GM21619 (cell line): ENCODE measurements around the gene CTNNA2.

ENCODE experiments used
- ATAC-seq: cut with Tn5 transposase; IDR thresholded peaks from one replicate; pipeline ENCODE4 v1.9.1; 2021; ENCODE audit not compliant: unreplicated experiment

Gene CTNNA2

GRCh38 chr2:79512442-79513401 is at the start of gene CTNNA2:
CTNNA2 (plus strand) TSS chr2:79513051.
- ATAC-seq, result no peak

DNA sequence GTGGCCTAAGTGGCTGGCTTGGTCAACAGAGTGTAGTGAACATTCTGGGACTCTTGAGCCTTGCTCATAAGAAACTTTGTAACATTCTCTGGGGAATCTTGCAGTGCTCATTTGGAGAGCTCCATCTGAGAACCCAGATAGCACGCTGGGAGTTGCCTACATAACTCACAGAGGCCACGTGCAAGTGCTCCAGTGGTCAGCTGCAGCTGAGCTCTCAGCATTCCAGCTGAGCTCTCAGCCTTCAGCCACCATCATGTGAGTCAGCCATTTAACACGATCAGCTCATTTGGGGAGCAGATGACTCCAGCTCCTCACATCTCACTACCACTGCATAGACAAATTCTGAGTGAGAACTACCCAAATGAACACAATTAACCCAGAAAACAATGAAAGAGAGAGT is 25.5 kb upstream of the CTNNA2 start:
- ATAC-seq, result no peak

DNA sequence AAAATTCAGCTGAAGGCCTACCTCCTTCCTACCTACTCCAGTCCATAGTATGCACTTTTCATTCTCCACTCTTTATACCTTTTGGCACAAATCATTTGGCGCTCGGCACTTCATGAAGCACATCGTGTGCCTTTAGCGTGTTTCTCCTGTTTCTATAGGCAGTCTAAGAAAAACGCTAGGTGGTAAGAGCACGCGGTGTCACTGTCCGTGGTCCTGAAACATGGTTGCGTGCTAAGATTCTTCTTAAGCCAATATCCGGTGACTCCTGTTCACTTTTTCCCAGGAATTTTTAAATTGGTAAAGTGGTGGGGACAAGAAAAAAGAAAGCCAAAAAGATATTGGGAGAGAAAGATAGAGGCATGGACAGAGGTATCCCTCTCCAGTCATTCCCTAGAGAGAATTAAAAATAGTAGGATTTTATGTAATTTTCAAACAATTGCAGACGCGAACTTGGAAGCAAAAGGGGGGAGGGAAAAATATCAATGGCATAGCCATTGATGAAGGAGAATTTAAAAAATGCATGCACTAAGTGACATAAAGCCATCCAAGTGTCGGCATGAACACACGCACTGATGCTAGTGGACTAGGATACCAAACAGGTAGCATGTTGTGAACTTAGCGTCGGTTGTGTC is 1.4 kb upstream of the CTNNA2 start:
- ATAC-seq, result no peak

GRCh38 chr2:79513711-79514110 is 860 bp downstream of the CTNNA2 start:
- no peak for ATAC-seq

DNA sequence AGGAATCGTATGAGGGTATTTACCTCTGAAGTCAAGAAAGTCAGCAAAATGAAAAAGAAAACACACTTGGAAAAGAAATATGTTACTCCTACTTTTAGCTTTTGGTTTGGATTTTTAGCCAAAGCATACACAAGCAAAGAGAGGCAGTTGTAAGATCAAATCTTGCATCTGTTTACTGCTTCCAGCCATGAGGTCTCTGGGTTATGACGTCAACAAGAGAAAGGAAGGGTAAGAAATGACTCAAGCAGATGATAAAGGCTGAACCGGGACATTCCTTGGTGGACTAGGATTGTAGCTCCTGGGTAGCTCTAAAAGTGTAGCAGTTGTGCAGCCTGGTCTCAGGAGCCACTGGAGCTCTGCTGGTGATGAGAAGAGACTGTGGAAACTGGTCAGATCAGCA is 16.8 kb downstream of the CTNNA2 start:
- ATAC-seq, result no peak

DNA sequence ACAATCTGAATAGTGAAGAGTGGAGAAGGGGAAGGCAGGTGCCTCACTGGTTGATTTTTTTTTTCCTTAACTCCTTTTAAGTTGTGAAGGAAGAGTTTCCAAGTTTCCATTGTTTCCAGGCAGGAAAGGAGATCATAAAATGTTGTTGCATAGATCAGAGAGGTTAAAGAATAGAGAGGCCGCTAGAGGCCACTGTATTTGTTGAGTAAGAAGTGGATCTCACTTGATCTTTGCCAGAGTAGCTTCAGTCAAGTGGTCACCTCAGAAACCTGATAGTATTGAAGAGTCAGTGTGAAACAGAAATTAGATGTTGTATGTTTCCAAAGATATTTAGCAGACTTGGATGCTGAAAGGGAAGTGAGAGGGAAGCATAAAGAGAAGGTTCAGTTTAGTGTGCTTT is 17.6 kb downstream of the CTNNA2 start:
- ATAC-seq, result no peak

- no peak for ATAC-seq
Observed at GRCh38 chr2:79547568-79547967, 34.7 kb downstream of the CTNNA2 start.

DNA sequence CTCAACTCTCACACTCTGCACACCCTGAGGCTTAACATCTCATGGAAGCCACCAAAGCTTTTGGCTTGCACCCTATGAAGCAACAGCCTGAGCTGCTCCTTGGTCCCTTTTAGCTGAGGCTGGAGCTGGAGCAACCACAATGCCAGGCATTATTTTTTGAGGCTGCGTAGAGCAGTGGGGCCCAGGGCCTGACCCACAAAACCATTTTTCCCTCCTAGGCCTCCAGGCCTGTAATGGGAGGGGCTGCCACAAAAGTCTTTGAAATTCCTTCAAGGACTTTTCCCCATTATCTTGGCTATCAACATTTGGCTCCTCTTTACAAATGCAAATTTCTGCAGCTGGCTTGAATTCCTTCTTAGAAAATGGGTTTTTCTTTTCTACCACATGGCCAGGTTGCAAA is 39.8 kb downstream of the CTNNA2 start:
- ATAC-seq, result no peak

- ATAC-seq, result no peak
Observed at GRCh38 chr2:79554899-79555298, 42.0 kb downstream of the CTNNA2 start.

DNA sequence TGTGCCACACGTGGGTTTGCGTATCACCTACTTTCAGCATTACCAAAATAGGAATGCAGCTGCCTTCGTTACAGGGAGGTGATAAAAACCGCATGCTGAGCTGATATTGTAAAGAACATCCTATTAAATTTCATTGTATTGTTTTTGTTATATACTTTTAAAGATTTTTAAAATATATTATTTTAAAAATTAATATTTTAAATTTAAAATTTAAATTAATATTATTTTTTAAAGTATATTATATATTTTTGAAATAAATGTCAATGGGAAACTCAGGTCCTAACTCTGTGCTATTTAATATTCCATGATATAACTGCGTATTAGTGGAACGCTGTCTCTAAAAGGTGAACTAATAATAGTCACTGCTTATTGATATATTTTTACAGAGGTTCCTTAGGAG is 51.2 kb downstream of the CTNNA2 start:
- no peak for ATAC-seq

- ATAC-seq, result no peak
Observed at GRCh38 chr2:79569048-79569447, 56.2 kb downstream of the CTNNA2 start.

GRCh38 chr2:79573895-79574674 is 61.2 kb downstream of the CTNNA2 start:
- ATAC-seq, result no peak

GRCh38 chr2:79576451-79576850 is 63.6 kb downstream of the CTNNA2 start:
- ATAC-seq, result no peak

DNA sequence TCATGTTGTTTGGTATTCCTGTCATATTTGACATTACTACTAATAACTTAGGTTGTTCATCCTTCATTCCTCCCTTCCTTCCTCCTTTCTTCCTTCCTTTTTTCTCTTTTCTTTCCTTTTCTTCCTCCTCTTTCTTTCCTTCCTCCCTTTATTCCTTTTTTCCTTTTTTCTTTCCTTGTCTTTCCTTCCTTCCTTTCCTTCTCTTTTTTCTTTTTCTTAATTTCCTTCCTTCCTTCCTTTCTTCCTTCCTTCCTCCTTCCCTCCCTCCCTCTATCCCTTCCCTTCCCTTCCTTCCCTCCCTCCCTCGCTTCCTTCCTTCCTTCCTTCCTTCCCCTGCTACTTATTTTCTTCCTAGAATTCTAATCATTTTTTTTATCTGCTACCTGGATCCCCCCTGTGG is 66.1 kb downstream of the CTNNA2 start:
- no peak for ATAC-seq

DNA sequence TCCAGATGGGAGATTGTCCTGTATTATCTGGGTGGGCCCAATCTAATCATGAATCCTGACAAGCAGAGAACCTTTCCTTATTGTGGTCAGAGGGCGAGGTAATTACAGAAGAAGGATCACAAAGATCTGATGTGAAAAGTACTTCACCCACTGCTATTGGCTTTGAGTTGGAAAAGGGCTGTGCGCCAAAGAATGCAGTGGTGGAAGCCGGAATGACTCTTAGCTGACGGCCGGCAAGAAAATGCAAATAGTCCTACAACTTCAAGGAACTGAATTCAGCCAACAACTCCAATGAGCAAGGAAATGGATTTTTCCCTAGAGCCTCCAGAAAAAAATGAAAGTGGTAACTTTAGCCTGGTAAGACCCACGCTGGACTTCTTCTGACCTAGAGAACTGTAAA is 67.3 kb downstream of the CTNNA2 start:
- no peak for ATAC-seq

DNA sequence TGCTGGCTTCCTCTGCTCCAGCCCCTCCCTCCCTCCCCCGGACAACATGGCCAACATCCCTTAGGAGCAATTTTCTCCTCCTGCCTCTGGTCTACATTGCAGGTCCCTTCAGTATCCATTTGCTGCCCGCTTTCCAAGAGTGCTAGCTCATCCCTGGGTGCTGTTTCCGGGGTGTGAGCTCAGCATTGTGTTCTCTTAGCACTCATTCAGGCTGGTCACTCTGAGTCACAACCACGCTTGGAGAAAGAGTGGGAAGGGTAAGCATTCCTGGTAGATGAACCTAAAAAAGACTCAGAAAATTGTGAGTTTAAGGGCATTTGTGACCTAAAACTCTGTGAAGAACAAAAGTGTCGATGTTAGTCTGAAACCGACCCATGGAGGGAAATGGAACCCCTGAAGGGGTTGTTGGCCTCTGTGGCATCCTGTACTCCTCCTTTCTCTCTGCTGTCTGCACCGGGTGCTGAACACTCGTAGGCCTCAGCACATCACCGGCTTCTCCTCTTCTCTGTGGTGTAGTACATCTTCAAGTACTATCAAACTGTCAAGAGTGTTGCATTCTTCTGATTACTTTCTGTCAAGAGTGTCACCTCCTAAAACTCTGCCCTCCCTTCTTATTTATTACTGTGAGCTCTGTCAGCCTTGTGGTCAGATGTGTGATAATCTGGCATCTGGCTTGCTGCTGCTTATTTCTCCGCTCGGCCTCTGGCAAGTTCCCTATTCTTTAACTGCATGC is 73.0 kb downstream of the CTNNA2 start:
- no peak for ATAC-seq

DNA sequence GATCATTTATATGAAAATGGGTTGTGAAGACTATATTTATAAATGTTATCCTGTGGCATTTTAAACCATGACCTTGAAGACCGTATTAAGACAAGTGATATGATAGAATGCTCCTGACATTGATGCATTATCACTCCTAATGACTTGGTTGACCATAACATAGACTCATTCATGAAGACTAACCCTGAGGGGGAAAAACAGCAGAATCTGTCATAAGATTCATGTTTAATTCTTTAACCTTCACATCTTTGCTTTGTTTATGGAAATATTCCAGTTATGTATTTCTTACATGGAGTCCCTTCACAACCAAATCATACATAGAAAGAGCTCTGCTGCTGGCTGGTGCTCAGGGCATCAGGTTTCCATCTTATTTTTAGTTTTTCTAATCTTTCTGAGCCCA is 78.4 kb downstream of the CTNNA2 start:
- ATAC-seq, result no peak

GRCh38 chr2:79593237-79593867 is 80.5 kb downstream of the CTNNA2 start:
- ATAC-seq, result no peak

DNA sequence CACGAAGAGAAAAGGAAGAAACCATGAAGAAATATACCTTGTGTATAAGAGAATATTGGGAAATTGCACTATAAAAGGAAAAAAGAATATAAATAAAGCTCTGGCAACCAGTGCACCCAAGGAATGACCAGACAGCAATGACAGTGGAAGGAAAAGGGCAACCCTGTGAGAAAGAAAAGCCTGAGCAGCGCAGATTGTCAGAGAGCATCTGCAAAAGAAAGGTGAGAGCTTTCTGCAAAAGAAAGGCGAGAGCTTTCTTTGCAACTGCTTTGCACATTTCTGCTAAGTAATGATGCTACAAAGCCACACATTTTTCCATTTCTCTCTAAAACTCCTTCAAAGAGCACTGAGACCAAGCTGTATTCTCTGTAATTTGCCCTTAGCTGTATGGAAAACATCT is 83.6 kb downstream of the CTNNA2 start:
- no peak for ATAC-seq

- no peak for ATAC-seq
Observed at GRCh38 chr2:79604748-79605147, 91.9 kb downstream of the CTNNA2 start.
